Cerebellar nuclear complex (tissue), 1 donor: Measurements from ENCODE around the gene SAYSD1.
"Not testable (repeated sequence)": the region's sequence is repeated elsewhere in the genome, so short reads cannot be mapped to it uniquely, and the experiment has no call there.

Source experiments
- DNase-seq, 2 experiments: peaks; one replicate each; lab custom pipeline; 2025; lab: John Stamatoyannopoulos, UW

The SAYSD1 gene

DNA sequence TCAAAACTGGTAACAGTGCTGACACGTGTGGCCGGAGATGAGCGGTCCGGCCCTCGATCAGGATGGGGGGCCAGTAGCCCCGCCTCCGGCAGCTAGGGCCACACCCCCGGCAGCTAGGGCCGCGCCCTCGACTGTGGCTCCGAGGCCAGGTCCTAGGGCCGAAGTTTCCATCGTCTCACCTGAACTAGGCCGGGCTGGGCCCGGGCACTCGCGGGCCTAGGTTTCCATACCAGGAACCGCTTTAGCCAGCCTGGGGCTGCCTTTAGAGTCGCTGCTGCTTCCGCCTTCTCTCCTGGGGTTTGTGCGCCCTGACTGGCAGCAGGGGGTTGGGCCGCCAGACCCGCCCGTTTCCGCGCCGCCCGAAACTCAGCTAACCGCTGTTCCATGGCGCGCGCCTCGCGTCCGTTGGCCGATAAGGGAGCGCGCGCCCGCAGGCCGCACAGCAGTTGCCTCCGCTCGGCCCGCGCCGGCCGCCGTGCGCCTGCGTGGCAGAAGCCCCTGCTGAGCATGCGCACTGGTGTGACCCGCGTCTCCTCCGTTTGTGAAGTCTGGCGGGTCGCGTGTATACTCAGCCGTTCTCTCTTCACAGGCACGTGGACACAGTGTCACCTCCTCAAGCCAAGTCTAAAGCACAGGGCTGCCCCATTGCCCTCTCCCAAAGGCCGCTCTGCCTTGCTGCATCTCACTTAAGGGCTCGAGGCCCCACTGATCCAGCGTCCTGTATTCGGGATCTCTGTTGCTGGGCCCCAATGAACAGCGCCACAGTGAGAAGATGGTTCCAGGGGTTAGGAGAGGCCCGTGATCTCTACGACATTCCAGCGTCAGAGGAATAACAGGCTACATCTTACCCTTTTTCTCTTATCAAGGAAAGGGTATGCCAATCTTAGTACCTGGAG lies at the start of gene SAYSD1:
SAYSD1 (minus strand) TSS at position 483 of the 896 bp plus-strand sequence; CDS start at position 386, 97 bp downstream.
- DNase-seq, result peak; percentile 43 to 48

- DNase-seq, result no peak
These were observed 42.5 kb upstream of the SAYSD1 start for GRCh38 chr6:39157511-39157910.

DNA sequence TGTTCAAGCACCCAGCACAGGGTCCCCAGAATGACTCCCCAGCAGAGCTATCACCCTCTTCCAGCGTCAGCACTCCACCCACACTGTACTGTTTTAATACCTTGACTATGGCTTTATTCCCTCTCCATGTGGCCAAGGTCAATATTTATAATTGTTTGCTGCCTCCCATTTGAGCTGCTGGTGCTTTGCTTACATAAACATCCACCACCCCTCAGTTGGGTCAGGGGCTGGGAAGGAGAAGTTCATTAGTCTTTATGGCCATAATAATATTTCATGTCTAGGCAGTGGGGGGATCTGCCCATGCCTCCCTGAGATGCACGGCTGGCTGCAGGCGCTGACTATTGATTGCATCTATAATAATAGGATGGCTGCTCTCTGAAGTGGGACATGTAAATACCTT lies 41.8 kb upstream of the SAYSD1 start:
- no peak for DNase-seq

DNA sequence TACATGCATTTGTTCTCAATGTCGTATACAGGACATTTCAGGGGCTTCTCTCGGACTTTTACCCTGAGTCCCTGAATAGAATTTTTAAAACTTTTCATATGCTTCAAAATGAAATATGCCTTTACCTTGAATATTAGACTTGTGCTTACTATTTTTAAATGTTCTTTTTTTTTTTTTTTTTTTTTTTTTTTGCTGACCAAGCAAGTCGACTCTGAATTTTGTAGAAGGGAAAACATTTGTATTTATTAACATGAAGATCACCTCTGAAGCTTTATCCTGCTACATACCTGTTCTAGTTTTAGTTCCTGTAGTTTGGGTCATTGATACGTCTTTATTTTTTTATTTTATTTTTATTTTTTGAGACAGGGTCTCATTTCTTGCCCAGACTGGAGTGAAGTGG lies 39.7 kb upstream of the SAYSD1 start:
- DNase-seq, result no peak

DNA sequence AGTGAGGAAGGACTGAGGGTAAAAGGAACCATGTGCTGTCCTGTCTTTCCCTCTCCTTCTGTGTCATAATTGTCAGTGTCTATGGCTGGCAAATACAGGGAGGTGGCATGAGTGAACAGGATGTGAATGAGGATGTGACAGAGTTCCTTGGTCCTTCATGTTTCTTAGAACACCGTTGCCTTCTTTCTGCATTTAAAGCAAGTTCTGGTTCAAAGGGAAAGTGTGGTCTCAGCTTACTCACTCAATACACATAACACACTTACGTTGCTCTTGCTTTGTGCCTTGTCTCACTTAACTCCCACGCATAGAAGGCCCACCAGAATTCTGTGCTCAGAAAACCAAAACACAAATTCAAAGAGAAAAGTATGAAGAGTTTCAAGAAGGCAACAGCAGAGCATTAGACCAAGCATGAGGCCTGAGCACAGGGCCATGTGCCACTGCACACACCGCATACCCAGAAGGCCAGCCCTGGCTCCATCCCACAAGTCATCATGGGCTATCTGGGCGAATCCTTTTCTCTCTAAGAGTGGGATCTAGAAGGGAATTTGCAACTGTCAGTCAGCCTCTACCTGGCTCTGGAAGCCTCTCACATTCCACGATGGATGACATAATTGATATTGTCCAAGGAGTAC lies 38.9 kb upstream of the SAYSD1 start:
- DNase-seq, result no peak

- no peak for DNase-seq
These were observed 37.3 kb upstream of the SAYSD1 start for GRCh38 chr6:39152262-39152661.

GRCh38 chr6:39151211-39151610 lies 36.2 kb upstream of the SAYSD1 start:
- DNase-seq, result no peak

DNA sequence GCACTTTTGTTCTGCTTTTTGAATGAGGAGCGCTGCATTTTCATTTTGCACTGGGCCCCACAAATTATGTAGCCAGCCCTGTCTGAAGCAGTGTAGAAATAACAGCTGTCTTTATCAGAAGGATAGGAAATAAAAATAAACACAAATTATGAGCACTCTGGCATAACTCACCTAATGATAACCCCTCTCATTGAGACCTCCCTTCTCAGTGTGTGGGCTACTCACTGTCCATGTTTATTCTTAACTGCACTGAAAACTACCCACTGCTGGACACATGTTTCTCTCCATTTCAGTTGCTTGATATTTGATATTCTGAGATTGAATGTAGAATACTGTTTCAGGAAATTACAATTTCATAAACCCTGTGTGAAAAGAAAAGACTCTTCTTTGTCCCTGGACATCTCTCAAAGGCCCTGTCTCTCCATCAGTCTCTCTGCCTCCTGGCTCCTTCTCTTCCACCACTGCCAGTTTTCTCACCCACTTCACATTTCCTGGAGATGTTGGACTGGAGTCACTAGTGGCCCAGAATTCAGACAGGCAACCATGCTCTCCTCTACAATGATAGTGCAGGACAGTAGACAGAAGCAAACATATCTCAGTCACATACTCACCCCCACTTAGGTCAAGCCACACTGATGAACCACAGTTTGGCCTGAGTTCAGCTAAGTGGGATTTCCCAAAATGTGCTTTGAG lies 29.6 kb upstream of the SAYSD1 start:
- DNase-seq, result no peak

- DNase-seq, result no peak
These were observed 28.4 kb upstream of the SAYSD1 start for GRCh38 chr6:39143238-39143930.

- no peak for DNase-seq
These were observed 25.7 kb upstream of the SAYSD1 start for GRCh38 chr6:39140556-39141167.

- no peak for DNase-seq
These were observed 22.3 kb upstream of the SAYSD1 start for GRCh38 chr6:39137245-39137644.

DNA sequence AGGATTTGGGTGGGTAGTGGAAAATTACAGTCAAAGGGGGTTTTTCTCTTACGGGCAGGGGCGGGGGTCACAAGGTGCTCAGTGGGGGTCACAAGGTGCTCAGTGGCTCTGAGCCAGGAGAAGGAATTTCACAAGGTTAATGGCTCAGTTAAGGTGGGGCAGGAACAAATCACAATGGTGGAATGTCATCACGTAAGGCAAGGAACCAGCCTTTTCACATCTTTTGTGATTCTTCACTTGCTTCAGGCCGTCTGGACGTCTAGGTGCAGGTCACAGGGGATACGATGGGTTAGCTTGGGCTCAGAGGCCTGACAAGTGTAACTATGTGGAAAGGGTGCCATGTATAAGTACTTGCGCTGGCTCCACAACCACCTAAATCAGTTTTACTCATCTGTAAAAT lies 21.2 kb upstream of the SAYSD1 start:
- DNase-seq, result not testable (repeated sequence)

GRCh38 chr6:39134761-39135160 lies 19.8 kb upstream of the SAYSD1 start:
- not testable (repeated sequence) for DNase-seq

DNA sequence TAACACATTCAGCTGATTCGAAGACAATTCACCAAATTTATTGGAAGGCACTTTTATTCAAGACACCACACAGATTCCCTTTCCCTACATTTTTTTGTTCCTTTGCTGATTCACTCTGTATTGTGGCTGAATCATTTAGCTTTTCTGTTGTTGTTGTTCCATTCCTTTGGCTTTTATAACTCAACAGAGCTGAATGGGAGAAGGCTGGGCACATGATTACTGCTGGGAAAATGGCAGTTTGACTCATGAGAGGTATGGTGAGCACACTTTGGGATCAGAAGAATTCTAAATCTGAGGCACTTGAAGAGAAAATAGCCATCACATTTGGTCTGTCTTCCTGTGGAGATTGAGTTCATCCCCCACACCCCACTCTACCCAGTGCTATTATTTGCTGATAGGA lies 15.7 kb upstream of the SAYSD1 start:
- no peak for DNase-seq

GRCh38 chr6:39128832-39129231 lies 13.8 kb upstream of the SAYSD1 start:
- no peak for DNase-seq

DNA sequence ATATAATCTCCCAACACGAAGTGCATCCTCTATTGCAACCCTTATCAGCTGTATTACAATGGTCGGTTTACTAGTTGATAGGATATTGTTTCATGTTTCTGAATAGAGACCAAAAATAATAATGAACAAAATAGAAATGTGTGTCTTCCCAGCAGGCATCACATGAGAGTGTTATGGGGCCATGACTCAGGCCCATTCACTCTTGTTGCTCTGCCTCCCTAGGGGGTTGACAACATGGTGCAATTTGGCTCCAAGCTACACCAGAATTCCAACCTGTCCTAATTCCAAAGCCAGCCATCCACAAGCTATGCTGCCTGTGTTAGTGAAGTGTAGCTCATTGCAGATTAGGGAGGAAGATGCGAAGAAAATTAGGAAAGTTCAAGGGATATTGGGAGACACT lies 13.1 kb upstream of the SAYSD1 start:
- DNase-seq, result no peak

GRCh38 chr6:39124114-39124513 lies 9.1 kb upstream of the SAYSD1 start:
- no peak for DNase-seq

GRCh38 chr6:39118921-39119320 lies 3.9 kb upstream of the SAYSD1 start:
- DNase-seq, result no peak

- DNase-seq, result no peak
These were observed 640 bp downstream of the SAYSD1 start for GRCh38 chr6:39114388-39114703.

DNA sequence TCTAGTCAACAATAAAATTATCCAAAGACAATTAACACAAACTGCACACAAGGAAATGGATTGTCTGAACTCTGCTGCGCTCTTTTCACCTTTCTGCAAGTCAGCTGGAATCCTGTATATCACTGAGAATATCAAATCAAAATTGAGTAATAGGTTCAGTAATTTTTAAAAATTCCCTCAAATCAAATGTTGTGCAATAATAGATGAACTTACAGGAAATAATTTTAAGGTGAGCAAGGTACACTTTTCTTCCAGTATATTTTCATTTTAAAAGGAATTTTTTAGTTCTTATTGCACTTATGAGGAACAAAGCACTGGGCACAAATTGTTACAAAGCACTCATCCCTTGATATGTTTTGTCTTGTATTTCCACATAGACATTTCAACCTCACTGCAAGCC lies 1.2 kb downstream of the SAYSD1 start:
- no peak for DNase-seq

DNA sequence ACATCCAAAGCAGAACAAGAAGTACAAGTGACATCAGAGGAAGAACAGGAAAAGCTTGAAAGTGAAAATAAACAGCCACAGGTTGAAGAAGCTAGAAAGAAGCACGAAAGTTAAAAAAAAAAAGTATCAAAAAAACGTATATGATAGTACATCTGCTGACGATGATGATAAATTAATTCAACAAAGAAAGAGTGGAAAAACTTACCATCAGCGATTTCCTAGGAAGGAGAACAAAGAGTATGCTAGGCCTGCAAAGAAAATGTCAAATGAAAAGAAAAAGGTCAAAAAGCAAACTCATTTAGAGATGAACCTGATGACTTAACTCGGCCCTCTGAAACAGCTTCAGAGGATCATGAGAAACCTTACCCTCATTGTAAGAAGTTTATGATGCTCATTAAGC lies 3.7 kb downstream of the SAYSD1 start:
- DNase-seq, result no peak
